ENCODE measurements around the gene FASTK. TPM values are rescaled to one million over a fixed set of nuclear protein-coding genes. Genes with fewer than 3 reads are reported as not detected.
A peak's percentile ranks its signal among the peaks of the same experiment; 100 is the strongest.

FASTK gene
- total RNA-seq, 4 donors from 2014 or later: 51.3 to 82.2 (median 60.8) TPM

DNA sequence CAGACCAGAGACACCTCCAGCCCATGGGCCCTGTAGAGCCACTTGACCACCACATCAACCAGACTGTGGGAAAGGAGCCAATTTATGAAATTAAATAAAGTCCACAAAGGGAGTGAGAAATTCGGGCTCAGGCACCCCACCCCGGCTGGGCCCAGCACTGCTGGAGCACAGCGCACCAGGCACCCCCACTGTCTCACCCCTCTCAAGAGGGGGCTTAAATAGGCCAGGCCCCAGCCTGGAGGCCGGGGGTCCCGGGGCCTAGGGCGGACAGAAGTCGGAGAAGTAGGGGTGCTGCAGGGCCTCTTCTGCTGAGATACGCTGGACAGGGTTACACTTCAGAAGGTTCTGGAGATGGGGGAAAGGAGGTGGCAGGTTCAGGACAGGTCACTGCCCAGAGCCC lies 26.9 kb downstream of the FASTK start:
- no peak for TF ChIP-seq EP300 (IDR thresholded peaks at IDR 0.05)
- TF ChIP-seq, protein P1, sequence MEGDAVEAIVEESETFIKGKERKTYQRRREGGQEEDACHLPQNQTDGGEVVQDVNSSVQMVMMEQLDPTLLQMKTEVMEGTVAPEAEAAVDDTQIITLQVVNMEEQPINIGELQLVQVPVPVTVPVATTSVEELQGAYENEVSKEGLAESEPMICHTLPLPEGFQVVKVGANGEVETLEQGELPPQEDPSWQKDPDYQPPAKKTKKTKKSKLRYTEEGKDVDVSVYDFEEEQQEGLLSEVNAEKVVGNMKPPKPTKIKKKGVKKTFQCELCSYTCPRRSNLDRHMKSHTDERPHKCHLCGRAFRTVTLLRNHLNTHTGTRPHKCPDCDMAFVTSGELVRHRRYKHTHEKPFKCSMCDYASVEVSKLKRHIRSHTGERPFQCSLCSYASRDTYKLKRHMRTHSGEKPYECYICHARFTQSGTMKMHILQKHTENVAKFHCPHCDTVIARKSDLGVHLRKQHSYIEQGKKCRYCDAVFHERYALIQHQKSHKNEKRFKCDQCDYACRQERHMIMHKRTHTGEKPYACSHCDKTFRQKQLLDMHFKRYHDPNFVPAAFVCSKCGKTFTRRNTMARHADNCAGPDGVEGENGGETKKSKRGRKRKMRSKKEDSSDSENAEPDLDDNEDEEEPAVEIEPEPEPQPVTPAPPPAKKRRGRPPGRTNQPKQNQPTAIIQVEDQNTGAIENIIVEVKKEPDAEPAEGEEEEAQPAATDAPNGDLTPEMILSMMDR (IDR thresholded peaks at IDR 0.05): no peak
- TF ChIP-seq POLR2A (IDR thresholded peaks at IDR 0.05): no peak
- no peak for TF ChIP-seq POLR2AphosphoS5 (IDR thresholded peaks at IDR 0.05)
- H3K9me3 ChIP-seq: no peaks in the 10 kb centered on the region
- H3K27me3 ChIP-seq: peaks cover 7% of the 10 kb centered on the region
- no peak overlapping the region for H3K27ac ChIP-seq
- peaks cover 0 to 22% of the 10 kb centered on the region in 2 donors for H3K36me3 ChIP-seq
- peaks cover 3 to 31% (median 22%) of the 10 kb centered on the region in 3 donors for H3K4me1 ChIP-seq
- WGBS, 2 donors (ENCODE audit: low coverage in 1 of 2): 73 to 89% methylated on average over 5 to 8 of the region's 8 CpGs
- ATAC-seq: no peak
- no peak overlapping the region for H3K4me3 ChIP-seq

DNA sequence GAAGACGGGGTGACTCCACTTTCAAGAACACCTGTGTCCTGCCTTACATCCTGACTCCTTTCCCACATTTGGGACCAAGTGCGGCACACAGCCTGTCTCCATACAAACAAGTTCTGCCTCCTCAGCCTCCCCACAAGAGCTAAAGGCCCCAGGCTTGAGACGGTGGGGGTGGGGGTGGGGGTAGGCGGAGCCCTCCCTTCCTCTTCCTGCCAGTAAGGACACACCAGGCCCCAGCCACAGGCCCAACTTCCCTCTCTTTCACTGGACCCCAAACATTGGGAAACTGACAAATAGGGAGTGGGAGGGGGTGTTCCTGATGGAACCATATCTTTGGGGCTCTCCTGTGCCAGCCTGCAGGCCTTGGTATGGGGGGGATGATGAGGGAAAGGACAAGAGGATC lies 27.5 kb downstream of the FASTK start:
- no peak for TF ChIP-seq EP300 (IDR thresholded peaks at IDR 0.05)
- TF ChIP-seq POLR2AphosphoS5 (IDR thresholded peaks at IDR 0.05): no peak
- TF ChIP-seq POLR2A (IDR thresholded peaks at IDR 0.05): no peak
- TF ChIP-seq, protein P1 (IDR thresholded peaks at IDR 0.05): no peak
- Histone ChIP-seq H3K9me3 (no peaks in the 10 kb centered on the region), H3K36me3 (peaks cover 0 to 22% of the 10 kb centered on the region in 2 donors), H3K4me1 (peaks cover 3 to 24% (median 18%) of the 10 kb centered on the region in 3 donors), H3K27me3 (peaks cover 7% of the 10 kb centered on the region), H3K27ac (no peak overlapping the region), H3K4me3 (no peak overlapping the region)
- ATAC-seq: no peak
- WGBS, 2 donors (ENCODE audit: low coverage in 1 of 2): 60 to 90% methylated on average over 1 to 2 of the region's 4 CpGs

GRCh38 chr7:151051108-151051507 lies 29.5 kb downstream of the FASTK start:
- peaks cover 7% of the 10 kb centered on the region for H3K27me3 ChIP-seq
- no CpG with 5 or more reads among the region's 50 CpGs for WGBS, 2 donors (ENCODE audit: low coverage in 1 of 2)
- H3K4me3 ChIP-seq: peak overlapping the region in 1 of 2 donors; percentile 18
- peaks cover 0 to 27% (median 13%) of the 10 kb centered on the region in 3 donors for H3K4me1 ChIP-seq
- ATAC-seq: peak; percentile 72
- H3K27ac ChIP-seq: no peak overlapping the region
- peaks cover 0 to 25% of the 10 kb centered on the region in 2 donors for H3K36me3 ChIP-seq
- no peak for TF ChIP-seq EP300 (IDR thresholded peaks at IDR 0.05)
- peak; percentile 24 for TF ChIP-seq POLR2AphosphoS5 (IDR thresholded peaks at IDR 0.05)
- no peaks in the 10 kb centered on the region for H3K9me3 ChIP-seq

GRCh38 chr7:151048911-151049463 lies 31.6 kb downstream of the FASTK start:
- TF ChIP-seq EP300 (IDR thresholded peaks at IDR 0.05) (no peak), POLR2AphosphoS5 (IDR thresholded peaks at IDR 0.05) (no peak)
- Histone ChIP-seq H3K4me1 (peaks cover 0 to 27% (median 13%) of the 10 kb centered on the region in 3 donors), H3K27me3 (peaks cover 7% of the 10 kb centered on the region), H3K36me3 (peaks cover 0 to 39% of the 10 kb centered on the region in 2 donors), H3K27ac (no peak overlapping the region), H3K4me3 (no peak overlapping the region), H3K9me3 (no peaks in the 10 kb centered on the region)
- no peak for ATAC-seq
- 76 to 80% methylated on average over 2 to 3 of the region's 38 CpGs for WGBS, 2 donors (ENCODE audit: low coverage in 1 of 2)

- WGBS, 2 donors (ENCODE audit: low coverage in 1 of 2): 69 to 88% methylated on average over 5 to 7 of the region's 22 CpGs
- Histone ChIP-seq H3K36me3 (peaks cover 0 to 39% of the 10 kb centered on the region in 2 donors), H3K27me3 (peaks cover 7% of the 10 kb centered on the region), H3K4me3 (no peak within 1 kb of the TSS), H3K27ac (no peak within 1 kb of the TSS), H3K4me1 (peaks cover 0 to 27% (median 13%) of the 10 kb centered on the region in 3 donors), H3K9me3 (no peaks in the 10 kb centered on the region)
- ATAC-seq: no peak
- TF ChIP-seq, protein P1 (IDR thresholded peaks at IDR 0.05): no peak
- TF ChIP-seq POLR2A (IDR thresholded peaks at IDR 0.05): no peak
- TF ChIP-seq EP300 (IDR thresholded peaks at IDR 0.05): no peak
- no peak for TF ChIP-seq POLR2AphosphoS5 (IDR thresholded peaks at IDR 0.05)
Observed at GRCh38 chr7:151047976-151048815, 32.4 kb downstream of the FASTK start, which contains the start of gene ASIC3. ASIC3 (plus strand) TSS chr7:151048531; CDS start chr7:151048886, 355 bp downstream.
